Astrocyte of the cerebellum (primary cell): ENCODE measurements around the gene MMP1.

ENCODE experiments used
- DNase-seq: peaks from one replicate; pipeline ENCODE4 v3.0.0-alpha.2; 2011; ENCODE audit warnings: low read depth
- H3K4me3 ChIP-seq: 2 replicates; pipeline ENCODE4 v1.5.1; 2011; ENCODE audit warnings: mild to moderate bottlenecking, low read depth, low read length, moderate library complexity
- in situ Hi-C: cut with HindIII; loops from 2 replicates; pipeline ENCODE4 v1.10.0; 2017; ENCODE audit warnings: low sequenced_read_pairs
- TF ChIP-seq, protein P1 (sequence below): IDR thresholded peaks from 2 replicates; pipeline ENCODE4 v1.5.1; 2012; ENCODE audit warnings: low read length, low read depth, moderate library complexity, mild to moderate bottlenecking; ENCODE audit errors: missing control alignments

Gene MMP1

GRCh38 chr11:102836290-102836875, 38.4 kb upstream of the MMP1 start:
- TF ChIP-seq, protein P1, sequence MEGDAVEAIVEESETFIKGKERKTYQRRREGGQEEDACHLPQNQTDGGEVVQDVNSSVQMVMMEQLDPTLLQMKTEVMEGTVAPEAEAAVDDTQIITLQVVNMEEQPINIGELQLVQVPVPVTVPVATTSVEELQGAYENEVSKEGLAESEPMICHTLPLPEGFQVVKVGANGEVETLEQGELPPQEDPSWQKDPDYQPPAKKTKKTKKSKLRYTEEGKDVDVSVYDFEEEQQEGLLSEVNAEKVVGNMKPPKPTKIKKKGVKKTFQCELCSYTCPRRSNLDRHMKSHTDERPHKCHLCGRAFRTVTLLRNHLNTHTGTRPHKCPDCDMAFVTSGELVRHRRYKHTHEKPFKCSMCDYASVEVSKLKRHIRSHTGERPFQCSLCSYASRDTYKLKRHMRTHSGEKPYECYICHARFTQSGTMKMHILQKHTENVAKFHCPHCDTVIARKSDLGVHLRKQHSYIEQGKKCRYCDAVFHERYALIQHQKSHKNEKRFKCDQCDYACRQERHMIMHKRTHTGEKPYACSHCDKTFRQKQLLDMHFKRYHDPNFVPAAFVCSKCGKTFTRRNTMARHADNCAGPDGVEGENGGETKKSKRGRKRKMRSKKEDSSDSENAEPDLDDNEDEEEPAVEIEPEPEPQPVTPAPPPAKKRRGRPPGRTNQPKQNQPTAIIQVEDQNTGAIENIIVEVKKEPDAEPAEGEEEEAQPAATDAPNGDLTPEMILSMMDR: no peak
- H3K4me3 ChIP-seq: no peak overlapping the region
- peak; percentile 26 for DNase-seq
- in situ Hi-C loops: no loop called here

- no peak overlapping the region for H3K4me3 ChIP-seq
- in situ Hi-C loops: no loop called here
- DNase-seq: no peak
- TF ChIP-seq, protein P1: no peak
These were observed 35.8 kb upstream of the MMP1 start for GRCh38 chr11:102833731-102834130.

- TF ChIP-seq, protein P1: no peak
- in situ Hi-C loops: no loop called here
- DNase-seq: no peak
- H3K4me3 ChIP-seq: no peak overlapping the region
These were observed 34.7 kb upstream of the MMP1 start for GRCh38 chr11:102832612-102833011.

DNA sequence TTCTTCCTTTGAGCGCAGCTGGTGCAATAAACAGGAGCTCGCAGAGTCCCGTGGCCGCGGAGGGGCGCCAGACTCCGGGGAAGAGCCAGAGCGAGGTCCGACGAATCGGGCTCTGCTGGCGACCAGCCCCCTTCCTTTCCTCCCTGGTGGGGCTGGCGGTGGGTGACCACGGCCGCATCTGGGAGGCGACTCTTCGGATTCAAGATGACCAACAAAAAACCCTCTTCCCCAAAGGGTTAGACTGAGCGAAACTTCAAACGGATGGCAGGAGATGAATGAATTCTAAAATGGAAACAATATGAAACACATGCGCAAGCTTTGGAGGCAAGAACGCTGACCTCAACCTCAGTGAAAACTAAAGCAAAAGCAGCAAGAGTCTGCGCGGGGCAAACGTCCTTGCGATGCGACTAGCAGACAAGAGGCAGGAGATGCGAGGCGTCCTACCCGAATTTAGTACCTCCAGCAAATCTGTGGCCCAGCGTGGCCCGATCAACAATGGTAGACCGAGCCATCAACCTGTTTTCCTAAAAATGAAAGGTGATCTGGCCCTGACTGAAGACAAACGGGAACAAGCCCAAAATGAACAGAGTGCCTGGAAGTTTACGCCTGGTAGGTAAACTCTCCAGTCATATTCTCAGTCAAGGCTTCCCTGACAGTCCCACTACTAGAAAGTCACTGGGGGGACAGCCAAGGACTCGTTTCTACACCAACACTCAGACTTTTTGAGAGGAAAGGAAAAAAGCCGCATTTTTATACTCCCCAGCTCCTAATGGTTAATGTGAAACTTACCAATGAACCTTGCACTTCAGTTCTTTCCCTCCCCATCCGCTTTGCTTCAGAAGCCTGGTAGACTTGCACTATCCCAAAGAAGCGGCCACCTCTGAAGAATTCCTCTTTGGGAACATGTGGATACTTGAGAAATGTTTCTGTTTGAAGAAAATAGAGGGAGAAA, 33.8 kb upstream of the MMP1 start:
- TF ChIP-seq, protein P1: peak; percentile 56
- DNase-seq: no peak
- in situ Hi-C loops: no loop called here
- H3K4me3 ChIP-seq: peak overlapping the region; percentile 24

GRCh38 chr11:102831128-102831488, 33.1 kb upstream of the MMP1 start:
- no peak for DNase-seq
- TF ChIP-seq, protein P1: no peak
- in situ Hi-C loops: no loop called here
- peak overlapping the region; percentile 24 for H3K4me3 ChIP-seq

- in situ Hi-C loops: no loop called here
- no peak for DNase-seq
These were observed 32.2 kb upstream of the MMP1 start for GRCh38 chr11:102830001-102830727.

More at GRCh38 chr11:102830001-102830727, 32.2 kb upstream of the MMP1 start:
- H3K4me3 ChIP-seq: no peak overlapping the region
- TF ChIP-seq, protein P1: no peak
